T-helper 1 cell (primary cell): Measurements from ENCODE around the gene GPR135.
"Not testable (repeated sequence)": the region's sequence is repeated elsewhere in the genome, so short reads cannot be mapped to it uniquely, and the experiment has no call there.

ENCODE experiments used
- DNase-seq, 5 donors: peaks; one replicate each; pipeline ENCODE4 v3.0.0-alpha.2; 2012 to 2020

GPR135 gene

DNA sequence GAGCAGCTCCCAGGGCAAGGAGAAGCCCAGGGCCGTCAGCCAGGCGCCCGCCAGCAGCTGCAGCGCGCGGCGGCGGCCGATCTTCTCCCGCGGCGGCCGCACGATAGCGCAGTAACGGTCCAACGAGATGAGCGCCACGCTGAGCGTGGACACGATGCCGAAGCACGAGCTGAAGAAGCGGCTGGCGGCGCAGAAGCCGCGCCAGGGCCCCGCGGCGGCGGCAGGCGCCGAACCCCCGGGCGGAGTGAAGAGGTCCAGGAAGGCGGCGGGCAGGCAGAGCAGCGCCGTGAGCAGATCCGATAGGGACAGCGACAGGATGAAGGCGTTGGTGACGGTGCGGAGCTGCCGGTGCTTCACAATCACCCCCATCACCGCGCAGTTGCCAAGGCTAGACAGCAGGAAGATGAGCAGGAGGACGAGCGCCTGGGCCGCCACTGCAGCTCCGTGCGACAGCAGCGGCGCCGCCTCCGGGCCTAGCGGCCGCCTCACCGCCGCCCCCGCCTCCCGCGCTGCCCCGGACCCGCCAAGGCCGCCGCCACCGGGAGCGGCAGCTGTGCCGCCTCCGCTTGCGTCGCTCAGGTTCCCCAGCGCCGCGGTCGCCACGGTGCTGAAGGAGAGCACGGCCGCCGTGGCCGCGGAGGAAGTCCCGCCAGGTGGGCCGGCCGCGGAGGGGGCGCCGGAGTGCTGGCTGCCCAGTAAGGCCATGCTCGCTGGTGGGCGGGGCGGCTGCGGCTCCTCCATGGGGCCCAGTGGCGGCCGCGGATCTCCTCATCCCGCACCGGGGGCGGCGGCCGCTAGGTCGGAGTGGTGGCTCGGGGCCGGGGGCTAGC is 479 bp downstream of the GPR135 start:
- DNase-seq = peak; percentile 44 to 57 (median 48)

GRCh38 chr14:59463787-59464485 is 1.2 kb downstream of the GPR135 start:
- DNase-seq = peak in 2 of 5 donors; percentile 13 to 33

DNA sequence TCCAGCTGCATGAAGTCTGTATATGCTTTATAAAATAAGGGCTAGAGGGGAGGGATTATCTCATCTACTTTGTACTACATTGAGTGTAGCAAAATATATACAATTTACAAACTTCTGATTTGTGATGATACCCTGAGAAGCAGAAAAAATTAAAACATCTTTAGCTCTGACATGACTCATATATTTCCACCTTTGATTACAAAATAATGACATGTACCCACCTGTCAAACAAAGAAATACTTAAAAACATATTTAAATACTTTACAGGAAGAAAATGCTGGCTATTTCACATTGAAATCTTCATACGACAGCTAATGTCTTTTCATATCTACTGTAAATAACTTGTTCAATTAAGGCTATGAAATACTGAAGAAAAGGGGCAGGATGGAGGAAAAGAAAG is 3.3 kb downstream of the GPR135 start:
- DNase-seq = no peak

DNA sequence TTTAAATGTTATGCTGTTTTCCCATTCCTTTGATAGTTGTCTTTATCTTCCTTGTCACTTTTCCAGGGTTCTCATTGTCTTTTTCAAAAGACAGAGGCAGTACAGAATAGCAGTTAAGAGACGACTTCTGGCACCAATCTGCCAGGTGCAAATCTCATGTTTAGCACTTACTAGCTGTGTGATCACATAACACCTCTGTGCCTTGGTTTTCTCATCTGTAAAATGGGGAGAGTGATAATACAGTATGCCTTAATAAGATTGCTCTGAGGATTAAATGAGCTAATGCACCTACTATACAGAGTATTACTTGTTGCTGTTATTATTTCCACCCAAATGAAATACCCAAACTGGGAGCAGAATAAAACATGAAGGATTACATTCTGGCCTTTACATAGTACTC is 4.8 kb downstream of the GPR135 start:
- DNase-seq = no peak

DNA sequence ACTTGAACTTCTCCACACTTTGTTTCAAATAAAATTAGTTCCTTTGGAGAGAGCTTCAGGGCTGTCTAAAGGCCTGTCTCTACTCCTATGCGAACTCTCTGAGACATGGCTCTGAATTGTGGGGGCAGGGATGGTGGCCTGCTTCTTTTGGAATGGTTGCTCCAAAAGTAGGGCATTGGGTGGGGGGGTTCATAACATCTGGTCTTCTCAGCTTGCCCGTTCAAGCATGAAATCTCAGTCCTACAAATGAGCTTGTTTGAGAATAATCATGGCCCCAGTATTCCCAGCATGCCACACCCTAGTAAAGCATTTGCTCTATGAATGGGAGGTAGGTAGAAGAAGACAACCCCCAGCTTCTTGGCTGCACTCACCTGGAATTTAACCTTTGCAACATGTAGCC is 6.7 kb downstream of the GPR135 start:
- DNase-seq = no peak

DNA sequence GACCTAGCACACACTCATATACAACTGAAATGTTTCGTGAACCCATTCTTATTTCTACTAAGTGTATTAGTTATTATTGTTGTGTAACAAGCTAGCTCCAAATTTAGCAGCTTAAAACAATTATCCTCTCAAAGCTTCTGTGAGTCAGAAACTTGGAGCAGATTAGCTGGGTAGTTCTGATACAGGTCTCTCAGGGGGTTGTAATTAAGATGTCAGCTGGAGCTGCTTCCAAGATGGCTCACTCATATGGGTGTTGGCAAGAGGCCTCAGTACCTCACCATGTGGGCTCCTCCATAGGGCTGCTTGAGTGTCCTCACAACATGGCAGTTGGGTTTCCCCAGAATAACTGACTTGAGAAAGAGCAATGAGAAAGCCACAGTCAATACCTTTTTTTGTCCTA is 9.8 kb downstream of the GPR135 start:
- DNase-seq = no peak

GRCh38 chr14:59454139-59454538 is 11.0 kb downstream of the GPR135 start:
- no peak for DNase-seq

GRCh38 chr14:59451849-59452248 is 13.3 kb downstream of the GPR135 start:
- DNase-seq = no peak

DNA sequence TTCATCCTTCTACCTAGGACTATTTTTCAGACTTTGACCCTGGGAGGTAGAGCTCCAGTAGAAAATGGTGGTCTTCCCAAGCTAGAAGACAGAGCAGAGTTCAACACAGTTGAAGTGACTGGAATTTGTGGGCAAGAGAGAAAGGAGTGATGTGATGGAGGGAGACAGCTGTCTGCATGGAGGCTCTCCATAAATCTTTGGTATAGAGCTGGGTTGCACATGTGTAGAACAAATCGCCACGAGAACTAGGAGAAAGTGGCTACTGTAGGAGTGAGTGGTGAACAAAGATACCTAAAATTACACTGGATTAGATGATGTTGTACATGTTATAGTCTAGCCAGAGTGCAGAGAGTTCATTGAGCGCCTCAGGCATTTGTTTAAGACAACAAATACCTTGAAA is 14.5 kb downstream of the GPR135 start:
- no peak for DNase-seq

GRCh38 chr14:59448673-59449072 is 16.5 kb downstream of the GPR135 start:
- not testable (repeated sequence) for DNase-seq

- no peak for DNase-seq
Observed at GRCh38 chr14:59439256-59439965, 25.8 kb downstream of the GPR135 start.

- DNase-seq = no peak
Observed at GRCh38 chr14:59438195-59438647, 27.0 kb downstream of the GPR135 start.

GRCh38 chr14:59435987-59436386 is 29.2 kb downstream of the GPR135 start:
- DNase-seq = no peak

- no peak for DNase-seq
Observed at GRCh38 chr14:59435101-59435500, 30.1 kb downstream of the GPR135 start.

- DNase-seq = no peak
Observed at GRCh38 chr14:59429790-59430189, 35.4 kb downstream of the GPR135 start.

DNA sequence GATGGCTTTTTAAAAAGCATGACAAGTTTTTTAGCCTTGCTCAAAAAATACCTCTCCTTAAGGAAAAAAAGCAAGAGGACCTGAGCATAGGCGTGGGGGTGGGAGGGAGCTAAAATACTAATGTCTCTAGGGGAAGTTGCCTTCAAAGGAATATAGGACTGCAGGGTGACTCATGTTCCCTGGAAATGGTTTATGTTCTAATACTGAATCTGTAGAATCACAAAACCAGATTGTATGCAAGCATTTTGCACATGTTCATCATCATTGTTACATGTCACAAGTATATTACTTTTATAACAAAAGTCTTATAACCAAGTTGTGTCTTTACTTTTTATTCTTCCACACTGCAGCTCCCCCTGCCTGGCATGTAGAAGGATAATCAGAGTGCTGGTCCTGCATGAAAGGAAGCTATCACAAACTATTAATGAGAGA is 36.6 kb downstream of the GPR135 start:
- DNase-seq = no peak

- no peak for DNase-seq
Observed at GRCh38 chr14:59427653-59428580, 37.3 kb downstream of the GPR135 start.

DNA sequence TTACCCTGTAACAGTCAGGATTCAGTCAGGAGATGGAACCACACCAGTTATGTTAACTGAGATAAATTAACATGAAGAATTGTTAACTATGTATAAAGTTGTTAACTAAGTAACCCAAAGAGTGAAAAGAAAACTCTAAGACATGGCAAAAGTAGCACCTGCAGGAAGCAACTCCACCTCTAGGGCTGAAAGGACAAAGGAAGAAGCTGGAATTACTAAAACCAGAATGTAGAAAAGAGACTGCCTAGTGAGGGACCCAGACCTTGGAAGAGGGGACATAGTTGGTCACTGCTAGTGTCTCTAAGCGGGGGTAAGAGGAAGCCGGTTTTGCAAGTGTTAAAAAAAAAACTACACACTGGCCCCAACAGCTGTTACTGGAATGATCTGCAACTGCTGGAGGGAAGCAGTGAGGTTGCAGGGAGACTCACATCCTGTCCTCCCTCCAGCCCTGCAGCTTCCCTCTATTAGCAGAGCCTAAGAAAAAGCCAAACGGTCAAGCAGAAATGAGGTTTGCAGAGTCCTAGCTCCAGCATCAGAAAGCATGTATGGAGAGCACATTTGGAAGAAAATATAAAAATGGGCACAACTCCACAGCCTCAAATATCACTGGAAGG is 39.8 kb downstream of the GPR135 start:
- DNase-seq = no peak

DNA sequence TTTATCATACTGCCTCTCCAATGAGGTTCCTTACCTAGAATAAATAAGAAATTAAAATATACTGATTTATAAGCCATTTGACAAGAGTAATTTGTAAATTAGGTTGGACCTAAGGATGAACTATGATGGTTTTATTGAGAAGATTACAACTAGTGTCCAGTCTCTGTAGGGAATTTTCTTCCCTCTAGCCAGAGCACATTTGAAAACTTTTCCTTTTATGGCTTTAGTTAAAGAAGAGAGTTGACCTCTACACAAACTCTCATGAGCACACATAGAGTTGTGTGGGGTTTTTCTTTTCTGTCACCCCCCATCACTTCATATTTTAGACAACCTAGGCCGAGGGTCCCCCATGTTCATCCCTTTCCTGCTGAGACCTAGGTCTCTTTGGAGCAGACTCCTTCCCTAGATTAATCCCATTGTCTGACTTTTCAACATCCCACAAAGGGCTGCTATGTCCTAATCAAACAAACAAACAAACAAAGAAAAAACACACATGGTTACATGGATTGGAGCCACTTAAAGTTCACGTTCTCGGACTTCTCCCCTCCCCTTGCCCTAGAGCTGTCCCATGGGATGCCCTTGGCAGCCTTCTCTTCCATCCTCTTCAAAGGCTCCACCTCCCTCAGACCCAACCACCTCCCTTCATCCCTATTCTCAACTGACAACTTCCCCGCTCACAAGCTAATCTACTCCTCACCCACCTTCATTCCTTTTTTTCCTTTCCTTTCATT is 40.7 kb downstream of the GPR135 start:
- DNase-seq = no peak

GRCh38 chr14:59422069-59422881 is 42.9 kb downstream of the GPR135 start:
- DNase-seq = no peak
